Endothelial cell of hepatic sinusoid (primary cell): ENCODE measurements around the gene ABO.
"Not testable (repeated sequence)": the region's sequence is repeated elsewhere in the genome, so short reads cannot be mapped to it uniquely, and the experiment has no call there.

Source experiments
- in situ Hi-C: cut with HindIII; loops from 2 replicates; pipeline ENCODE4 v1.10.0; 2017; ENCODE audit warnings: low sequenced_read_pairs

The ABO gene

GRCh38 chr9:133268335-133269056 lies 6.5 kb downstream of the ABO start:
- in situ Hi-C loops: no loop called here

- in situ Hi-C loops: no loop called here
Observed at GRCh38 chr9:133264235-133264764, 10.7 kb downstream of the ABO start.

DNA sequence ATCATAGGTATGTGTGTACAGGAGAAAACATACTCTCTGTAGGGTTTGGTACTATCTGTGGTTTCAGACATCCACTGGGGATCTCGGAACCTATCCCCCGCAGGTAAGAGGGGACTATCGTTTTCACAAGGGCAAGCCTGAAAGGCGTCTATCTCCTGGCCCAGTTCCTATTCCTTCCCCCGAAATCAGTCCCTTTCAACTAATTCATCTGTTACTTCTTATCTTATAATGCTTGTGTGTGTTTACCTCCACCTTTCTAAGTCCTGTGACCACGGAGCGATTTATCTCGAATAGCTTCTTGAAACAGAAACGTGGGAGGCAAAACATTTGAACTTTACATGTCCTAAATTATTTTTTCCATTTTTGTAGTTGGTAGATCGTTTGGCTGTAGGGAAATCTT lies 11.4 kb downstream of the ABO start:
- in situ Hi-C loops: no loop called here

DNA sequence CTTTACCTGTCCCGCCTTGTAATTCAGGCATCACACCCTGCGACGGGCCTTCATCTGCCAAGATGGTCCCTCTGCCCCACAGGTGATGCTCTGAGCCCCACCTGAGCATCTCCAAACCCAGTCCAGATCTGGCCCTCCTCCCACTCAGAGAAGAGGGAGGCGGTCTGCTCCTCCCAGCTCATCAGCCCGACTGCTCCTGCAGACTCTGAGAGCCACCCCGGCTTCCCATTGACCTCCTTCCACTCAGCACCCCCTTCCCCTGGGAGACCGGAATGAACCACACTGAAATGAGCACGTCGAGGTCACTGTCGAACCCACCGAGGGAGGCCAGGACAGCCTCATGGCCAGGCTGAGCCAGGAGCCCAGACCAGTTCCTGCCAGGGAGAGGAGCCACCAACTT lies 12.8 kb downstream of the ABO start:
- in situ Hi-C loops: no loop called here

DNA sequence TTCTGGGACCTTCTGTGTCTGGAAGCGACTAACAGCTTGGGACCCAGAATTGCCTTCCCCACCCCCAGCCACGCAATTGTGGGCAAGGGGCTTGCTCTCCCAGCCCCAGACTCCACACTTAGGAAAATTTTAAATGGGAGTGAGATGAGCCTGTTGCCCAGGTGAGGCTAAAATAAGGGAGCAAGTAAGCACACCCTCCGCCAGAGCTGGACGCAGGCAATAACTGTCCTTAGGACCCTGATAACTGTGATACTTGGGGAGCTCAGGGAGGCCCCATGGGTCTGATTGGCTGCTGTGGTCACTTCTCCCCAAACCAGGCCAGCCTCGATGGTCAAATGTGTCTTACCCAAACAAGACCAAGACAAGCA lies 13.3 kb downstream of the ABO start:
- in situ Hi-C loops: no loop called here

GRCh38 chr9:133261103-133261752 lies 13.8 kb downstream of the ABO start:
- in situ Hi-C loops: no loop called here

GRCh38 chr9:133260334-133261102 lies 14.5 kb downstream of the ABO start:
- in situ Hi-C loops: no loop called here

DNA sequence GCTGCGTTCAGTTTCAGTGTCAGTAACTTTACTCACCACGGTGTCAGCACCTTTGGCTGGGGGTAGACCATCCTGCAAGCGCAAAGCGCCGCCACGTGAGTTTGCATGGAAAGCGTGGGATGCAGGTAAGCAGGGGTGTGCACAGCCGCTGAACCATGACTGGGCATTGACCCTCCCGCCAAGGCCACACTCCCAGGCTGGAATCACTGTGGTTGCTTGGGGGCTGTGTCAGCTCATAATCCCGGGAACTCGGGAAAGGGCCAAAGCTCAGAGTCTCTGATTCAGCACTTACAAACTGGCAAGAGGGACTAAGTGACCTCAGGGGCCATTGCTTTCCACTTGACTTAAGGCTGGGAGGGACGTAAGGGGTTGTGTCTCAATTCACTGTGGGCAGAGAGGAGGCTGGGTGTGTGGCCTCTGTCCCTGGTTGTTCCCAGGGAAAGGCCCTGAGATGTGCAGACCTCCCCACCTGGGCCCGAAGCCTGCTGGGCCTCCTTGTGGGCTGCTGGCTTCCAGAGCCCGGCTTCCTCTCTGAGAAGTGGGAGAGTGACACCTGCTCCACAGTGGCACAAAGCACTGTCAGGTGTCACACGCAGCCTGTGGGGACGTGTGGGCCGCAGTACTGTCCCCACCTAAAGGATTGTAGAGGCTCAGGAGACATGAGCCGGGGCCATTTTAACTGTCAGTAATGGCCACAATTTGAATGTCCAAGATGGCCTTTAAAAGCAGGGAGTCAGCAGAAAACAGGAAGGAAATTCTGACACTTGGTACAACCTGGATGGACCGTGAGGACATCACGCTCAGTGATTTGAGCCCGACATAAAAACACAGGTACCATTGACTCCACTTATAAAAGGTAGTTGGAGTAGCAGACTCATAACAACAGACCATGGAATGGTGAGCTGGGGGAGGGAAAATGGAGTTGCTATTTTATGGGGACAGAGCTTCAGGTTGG lies 16.7 kb downstream of the ABO start:
- in situ Hi-C loops: no loop called here

DNA sequence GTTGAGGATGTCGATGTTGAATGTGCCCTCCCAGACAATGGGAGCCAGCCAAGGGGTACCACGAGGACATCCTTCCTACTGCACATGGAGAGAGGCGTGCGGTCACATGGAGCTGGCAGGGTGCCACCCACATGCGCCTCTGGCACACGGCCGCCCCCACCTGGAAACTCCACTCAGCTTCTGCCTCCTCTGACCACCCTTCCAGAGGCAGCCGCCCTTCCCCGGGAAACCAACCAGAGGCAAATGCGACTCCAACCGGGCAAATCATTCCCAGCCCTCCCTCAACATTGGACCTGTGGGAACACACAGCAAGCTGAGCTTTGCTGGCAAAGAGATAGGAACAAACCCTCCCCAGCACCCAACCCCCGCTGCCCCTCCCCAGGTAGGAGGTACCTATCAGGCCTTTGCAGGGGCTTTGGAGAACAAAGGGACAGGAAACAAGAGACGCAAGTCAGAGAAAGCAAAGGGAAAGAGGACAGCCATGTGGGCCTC lies 17.5 kb downstream of the ABO start:
- in situ Hi-C loops: no loop called here

DNA sequence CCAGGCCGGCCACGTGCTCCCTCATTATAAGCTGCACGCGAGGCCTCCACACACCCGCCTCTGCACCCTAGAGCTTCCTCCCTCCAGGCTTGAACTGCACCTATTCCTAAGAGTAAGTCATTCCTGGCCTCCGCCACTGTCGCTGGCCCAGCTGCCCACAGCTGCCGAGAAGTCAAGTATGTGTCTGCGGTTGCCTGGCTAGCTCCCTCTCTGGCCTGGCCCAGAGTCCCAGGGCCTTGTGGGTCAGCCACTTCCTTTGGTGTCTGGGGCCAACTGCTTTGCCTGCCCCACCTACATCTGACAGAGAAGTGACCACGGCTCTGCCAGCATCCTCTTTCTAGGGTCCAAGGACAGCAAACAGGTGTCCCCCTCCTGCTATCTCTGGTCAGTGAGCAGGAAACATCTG lies 18.3 kb downstream of the ABO start:
- in situ Hi-C loops: no loop called here

- in situ Hi-C loops: no loop called here
Observed at GRCh38 chr9:133256136-133256461, 18.9 kb downstream of the ABO start.

- in situ Hi-C loops: no loop called here
Observed at GRCh38 chr9:133255371-133256135, 19.4 kb downstream of the ABO start.

DNA sequence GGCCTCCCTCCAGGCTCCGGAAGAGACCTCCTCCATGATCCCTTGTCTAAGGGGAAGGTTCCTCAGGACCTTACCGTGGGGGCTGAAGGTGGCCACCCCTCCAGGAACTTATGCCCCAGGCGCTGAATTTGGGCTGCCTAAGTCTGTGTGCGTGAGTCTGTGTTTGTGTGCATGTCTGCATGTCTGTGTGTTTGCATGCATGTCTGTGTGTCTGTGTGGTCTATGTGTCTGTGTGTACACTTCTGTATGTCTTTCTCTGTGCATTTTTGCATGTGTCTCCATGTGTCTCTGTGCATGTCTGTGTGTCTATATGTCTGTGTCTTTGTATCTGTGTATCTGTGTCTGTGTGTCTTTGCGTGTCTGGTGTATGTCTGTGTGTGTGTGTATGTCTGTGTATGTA lies 20.5 kb downstream of the ABO start:
- in situ Hi-C loops: no loop called here

DNA sequence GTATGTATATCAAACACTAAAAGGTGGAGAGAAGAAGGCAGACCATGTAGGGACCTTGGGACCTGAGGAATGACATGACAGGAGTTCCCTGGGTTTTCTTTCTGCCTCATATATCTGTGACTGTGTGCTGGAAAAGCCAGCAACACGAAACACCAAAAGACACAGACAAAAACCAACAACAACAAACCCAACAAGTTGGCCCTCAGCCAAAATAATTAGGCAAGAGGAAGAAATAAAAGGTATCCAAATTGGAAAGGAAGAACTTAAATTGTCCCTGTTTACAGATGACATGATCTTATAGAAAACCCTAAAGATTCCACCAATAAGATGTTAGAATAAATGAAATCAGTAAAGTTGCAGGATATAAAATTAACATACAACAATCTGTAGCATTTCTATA lies 21.7 kb downstream of the ABO start:
- in situ Hi-C loops: no loop called here

DNA sequence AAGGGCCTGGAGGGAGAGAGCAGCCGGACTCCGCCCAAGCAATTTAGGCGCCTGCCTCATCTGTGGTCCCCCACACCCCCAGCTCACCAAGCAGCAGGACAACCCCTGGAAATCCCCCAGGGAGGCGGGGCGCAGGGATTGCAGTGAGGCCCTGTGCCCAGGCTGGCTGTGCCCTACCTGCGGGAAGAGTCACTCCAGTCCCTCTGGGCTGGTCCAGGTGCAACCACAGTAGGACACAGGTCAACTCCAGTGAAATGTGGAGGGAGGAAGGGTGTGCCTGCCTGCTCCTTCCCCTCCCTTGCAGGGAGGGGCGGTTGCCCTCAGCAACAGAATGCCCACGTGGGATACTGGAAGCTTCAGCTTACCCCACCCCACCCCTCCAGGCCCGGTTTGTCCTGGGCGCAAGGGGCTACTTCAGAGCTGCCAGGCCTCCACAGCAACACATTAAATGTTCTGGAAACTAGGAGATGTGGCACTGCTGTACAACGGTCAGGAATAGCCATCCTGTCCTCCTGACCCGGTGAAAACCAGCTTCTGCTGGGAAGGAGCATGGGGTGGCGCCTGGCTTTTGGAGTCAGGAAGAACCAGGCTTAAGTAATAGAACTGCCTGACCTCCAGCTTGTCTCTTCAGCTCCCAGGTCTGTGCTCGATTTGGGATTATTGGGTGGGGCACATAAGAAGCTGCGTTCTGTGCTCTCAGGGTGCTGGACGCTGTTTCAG lies 22.5 kb downstream of the ABO start:
- in situ Hi-C loops: no loop called here

DNA sequence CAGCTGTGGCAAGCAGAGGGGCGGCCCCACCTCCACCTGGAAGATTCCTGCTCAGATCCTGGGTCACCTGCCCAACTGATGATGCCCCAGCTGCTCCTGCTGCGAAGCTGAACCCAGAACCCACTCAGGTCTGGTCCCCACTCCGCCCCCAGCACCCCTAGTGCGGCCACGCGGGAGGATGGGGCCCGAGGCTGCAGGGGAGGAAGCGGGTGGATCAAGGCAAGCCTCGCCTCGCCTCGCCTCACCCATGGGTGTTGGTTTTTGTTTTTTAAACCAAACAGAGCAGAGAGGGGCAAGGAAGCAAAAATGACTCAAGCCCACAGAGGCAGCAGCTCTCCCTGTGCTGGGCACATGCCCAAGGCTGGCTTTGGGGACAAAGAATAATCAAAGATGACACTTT lies 23.2 kb downstream of the ABO start:
- in situ Hi-C loops: no loop called here

GRCh38 chr9:133251221-133251620 lies 23.8 kb downstream of the ABO start:
- in situ Hi-C loops: not testable (repeated sequence)

DNA sequence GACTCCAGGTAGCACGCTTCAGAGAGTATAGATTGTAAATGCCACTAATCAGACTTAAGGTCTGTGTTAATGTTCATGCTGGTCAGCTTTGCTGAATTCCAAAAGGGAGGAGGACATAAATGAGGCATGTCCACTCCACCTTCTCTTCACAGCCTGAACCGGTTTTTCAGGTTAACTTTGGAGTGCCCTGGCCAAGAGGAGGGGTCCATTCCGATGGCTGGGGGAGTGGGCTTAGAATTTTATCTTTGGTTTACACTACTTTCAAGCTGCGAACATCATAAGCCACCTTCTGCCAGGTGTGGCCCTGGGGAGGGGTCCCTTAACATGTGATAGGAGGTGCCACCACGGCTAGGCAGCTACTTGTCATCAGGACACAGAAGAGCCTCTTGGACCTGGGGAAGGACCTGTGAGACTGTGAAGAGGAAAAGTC lies 24.2 kb downstream of the ABO start:
- in situ Hi-C loops: no loop called here

GRCh38 chr9:133249337-133249736 lies 25.7 kb downstream of the ABO start:
- in situ Hi-C loops: no loop called here
